Lung (tissue), 12 donors: ENCODE data around the gene DMRT2. TPM values are rescaled to one million over a fixed set of nuclear protein-coding genes. Genes with fewer than 3 reads are reported as not detected.

ENCODE experiments used
- ATAC-seq: fragments of 200-7000 bp; cut with Tn5 transposase; one replicate; pipeline ENCODE4 v1.9.1; 2020; ENCODE audit warnings: moderate number of reproducible peaks; ENCODE audit not compliant: insufficient read depth, low FRiP score
- DNase-seq, 3 donors: peaks; one replicate each; pipeline ENCODE4 v3.0.0-alpha.2; 2013 to 2017
- H3K27ac ChIP-seq, 2 donors: one replicate each; pipeline ENCODE4 v1.5.1; 2013; ENCODE audit warnings: mild to moderate bottlenecking in 2 of 2, moderate library complexity in 2 of 2, control low read depth in 1 of 2, inconsistent platforms in 1 of 2, low read depth in 1 of 2, low read length in 1 of 2
- H3K27me3 ChIP-seq, 3 donors: one replicate each; pipeline ENCODE4 v1.5.1; 2013; ENCODE audit warnings: low read length in 2 of 3; ENCODE audit not compliant: control insufficient read depth in 3 of 3, insufficient read depth in 3 of 3
- H3K36me3 ChIP-seq, 4 donors: one replicate each; pipeline ENCODE4 v1.5.1; 2013; ENCODE audit warnings: low read length in 4 of 4, mild to moderate bottlenecking in 1 of 4, moderate library complexity in 1 of 4; ENCODE audit not compliant: control insufficient read depth in 4 of 4, insufficient read depth in 4 of 4
- H3K4me1 ChIP-seq, 5 donors: one replicate each; pipeline ENCODE4 v1.5.1; 2013; ENCODE audit warnings: low read length in 5 of 5, mild to moderate bottlenecking in 2 of 5, moderate library complexity in 1 of 5; ENCODE audit not compliant: control insufficient read depth in 5 of 5, insufficient read depth in 5 of 5
- H3K4me3 ChIP-seq: one replicate; pipeline ENCODE4 v1.5.1; 2013; ENCODE audit warnings: mild to moderate bottlenecking, control low read depth, moderate library complexity
- H3K9ac ChIP-seq, 2 donors: one replicate each; pipeline ENCODE4 v1.5.1; 2013; ENCODE audit warnings: low read length in 2 of 2, control low read depth in 1 of 2; ENCODE audit not compliant: insufficient read depth in 1 of 2
- H3K9me3 ChIP-seq, 4 donors: one replicate each; pipeline ENCODE4 v1.5.1; 2013; ENCODE audit warnings: low read length in 3 of 4, mild to moderate bottlenecking in 1 of 4, moderate library complexity in 1 of 4; ENCODE audit not compliant: control insufficient read depth in 4 of 4, insufficient read depth in 3 of 4
- CTCF ChIP-seq: IDR thresholded peaks from 2 replicates; pipeline ENCODE4 v1.5.1; 2012; ENCODE audit warnings: mild to moderate bottlenecking; ENCODE audit errors: control extremely low read depth, extremely low read depth
- WGBS, 2 donors: extraction: QIAGEN DNeasy Blood & Tissue Kit; methylation state at CpG; one replicate each; pipeline ENCODE4 v1.1.7; 2013; 5-methylcytosine and 5-hydroxymethylcytosine counted together
- polyA plus RNA-seq, 2 donors: library from polyadenylated mRNA; stranded (reverse); fragments of 200-250 nt; gene quantifications; one replicate each; pipeline ENCODE4 v1.2.1, GENCODE V29; 2013
- total RNA-seq, 2 donors: library from RNA; depleted of rRNA in 1 of 2; stranded (reverse); fragments of >200 nt in 1 of 2; gene quantifications; one replicate each; pipeline ENCODE4 v1.2.1, GENCODE V29; 2014 to 2021
- donor health status: control.
- donor health status: control.
- donor health status: Bipolar disorder and iron deficiency.
- donor health status: healthy.
- donor health status: DM: yes; HTN: yes; CAD: no.

DMRT2 gene
- total and polyA plus RNA-seq, 4 donors, result 0.52 to 1.7 (median 0.80) TPM

DNA sequence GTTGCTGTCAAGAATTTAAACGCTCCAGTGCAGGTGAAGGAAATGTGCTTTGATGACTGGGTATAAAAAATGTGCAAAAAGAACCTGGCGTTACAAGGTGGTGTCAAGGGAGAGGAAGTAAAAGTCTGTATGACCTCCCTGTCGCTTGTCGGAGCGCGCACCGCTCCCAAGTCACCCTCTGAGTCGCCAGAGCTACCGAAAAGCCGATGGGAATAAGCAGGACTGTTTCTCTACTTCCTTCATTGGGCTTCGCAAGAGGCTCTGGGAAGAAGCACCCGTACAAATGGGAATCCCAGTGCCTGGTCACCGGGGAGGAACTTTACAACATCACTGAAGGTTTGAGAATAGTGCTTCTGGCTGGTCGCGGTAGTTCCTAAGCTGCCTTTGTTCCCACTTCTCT is 1.3 kb upstream of the DMRT2 start:
- no peak overlapping the region for H3K4me3 ChIP-seq
- no peak for TF ChIP-seq CTCF

GRCh38 chr9:1049641-1050040 is 516 bp upstream of the DMRT2 start:
- no peak overlapping the region for H3K27ac ChIP-seq
- DNase-seq (no peak), ATAC-seq (no peak)
- peaks cover 0 to 41% (median 16%) of the 10 kb centered on the region in 5 donors for H3K4me1 ChIP-seq
- H3K9me3 ChIP-seq, result peaks cover 0 to 11% (median 0%) of the 10 kb centered on the region in 4 donors
- H3K9ac ChIP-seq, result no peak overlapping the region
- no peak for TF ChIP-seq CTCF
- no peak overlapping the region for H3K4me3 ChIP-seq
- no peaks in the 10 kb centered on the region for H3K36me3 ChIP-seq
- 7 to 8% methylated on average over 12 of the region's 12 CpGs for WGBS, 2 donors
- peaks cover 5 to 89% (median 87%) of the 10 kb centered on the region in 3 donors for H3K27me3 ChIP-seq

More for the DNA sequence above, 1.3 kb upstream of the DMRT2 start:
- H3K27me3 ChIP-seq, result peaks cover 5 to 89% (median 86%) of the 10 kb centered on the region in 3 donors
- H3K27ac ChIP-seq, result no peak overlapping the region
- no peak for ATAC-seq
- no peak overlapping the region for H3K9ac ChIP-seq
- no peaks in the 10 kb centered on the region for H3K36me3 ChIP-seq
- peaks cover 0 to 13% (median 0%) of the 10 kb centered on the region in 4 donors for H3K9me3 ChIP-seq
- H3K4me1 ChIP-seq, result peaks cover 0 to 41% (median 16%) of the 10 kb centered on the region in 5 donors
- DNase-seq, result peak in 1 of 3 donors; percentile 39
- WGBS, 2 donors, result 7 to 16% methylated on average over 15 of the region's 15 CpGs

DNA sequence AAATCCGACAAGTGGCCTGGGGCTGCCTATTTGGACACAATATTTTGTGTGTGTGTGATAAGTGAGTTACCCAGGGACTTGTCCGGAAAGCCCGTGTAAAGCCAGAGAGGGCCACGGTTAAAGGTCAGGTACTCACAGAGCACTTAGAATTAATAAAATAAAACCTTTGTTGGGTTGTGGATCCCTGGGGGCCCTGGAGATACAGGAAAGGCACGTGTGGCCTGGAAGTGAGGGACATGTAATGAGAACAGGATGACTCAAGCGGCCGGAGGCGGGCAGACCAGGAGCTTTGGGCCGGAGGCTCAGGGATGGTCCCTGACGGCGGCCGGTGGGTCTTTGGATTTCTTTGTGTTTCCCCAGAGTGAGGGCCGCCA is 1.0 kb downstream of the DMRT2 start:
- no peak for ATAC-seq
- peaks cover 5 to 90% (median 89%) of the 10 kb centered on the region in 3 donors for H3K27me3 ChIP-seq
- 14 to 18% methylated on average over 13 of the region's 13 CpGs for WGBS, 2 donors
- H3K4me1 ChIP-seq, result peaks cover 0 to 34% (median 16%) of the 10 kb centered on the region in 5 donors
- TF ChIP-seq CTCF, result no peak
- H3K9ac ChIP-seq, result no peak overlapping the region
- no peak overlapping the region for H3K27ac ChIP-seq
- H3K4me3 ChIP-seq, result no peak overlapping the region
- no peak for DNase-seq
- no peaks in the 10 kb centered on the region for H3K36me3 ChIP-seq
- peaks cover 0 to 2% (median 0%) of the 10 kb centered on the region in 4 donors for H3K9me3 ChIP-seq
